Fibroblast of lung (primary cell): Measurements from ENCODE around the gene RBM33.

Experiments
- EZH2 ChIP-seq: IDR thresholded peaks from 2 replicates; pipeline ENCODE4 v1.5.1; 2012; ENCODE audit warnings: low read length, control low read depth, mild to moderate bottlenecking; ENCODE audit errors: missing control alignments
- TF ChIP-seq, protein P1 (sequence below), 2 donors: IDR thresholded peaks in 1 of 2; conservative IDR thresholded peaks in 1 of 2; 1 replicate in 1 of 2; 2 replicates in 1 of 2; pipeline ENCODE4 v1.5.1; 2011 to 2012; ENCODE audit warnings: low read length in 2 of 2, control low read depth in 1 of 2, inconsistent platforms in 1 of 2, low read depth in 1 of 2, mild to moderate bottlenecking in 1 of 2

DNA sequence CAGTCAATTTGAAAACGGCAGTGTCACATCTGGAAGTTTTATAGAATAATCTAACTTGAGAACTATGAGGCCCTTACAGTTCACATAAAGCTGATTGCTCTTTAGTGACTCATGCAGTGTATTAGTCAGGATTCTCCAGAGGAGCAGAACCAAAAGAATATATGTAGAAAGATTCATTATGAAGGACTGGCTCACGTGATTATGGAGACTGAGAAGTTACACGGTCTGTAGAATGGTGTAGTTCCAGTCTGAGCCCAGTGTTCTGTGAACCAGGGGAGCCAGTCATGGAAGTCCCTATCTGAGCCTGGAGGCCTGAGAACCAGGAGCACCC is 21.5 kb downstream of the RBM33 start:
- no peak for TF ChIP-seq EZH2
- TF ChIP-seq, protein P1, sequence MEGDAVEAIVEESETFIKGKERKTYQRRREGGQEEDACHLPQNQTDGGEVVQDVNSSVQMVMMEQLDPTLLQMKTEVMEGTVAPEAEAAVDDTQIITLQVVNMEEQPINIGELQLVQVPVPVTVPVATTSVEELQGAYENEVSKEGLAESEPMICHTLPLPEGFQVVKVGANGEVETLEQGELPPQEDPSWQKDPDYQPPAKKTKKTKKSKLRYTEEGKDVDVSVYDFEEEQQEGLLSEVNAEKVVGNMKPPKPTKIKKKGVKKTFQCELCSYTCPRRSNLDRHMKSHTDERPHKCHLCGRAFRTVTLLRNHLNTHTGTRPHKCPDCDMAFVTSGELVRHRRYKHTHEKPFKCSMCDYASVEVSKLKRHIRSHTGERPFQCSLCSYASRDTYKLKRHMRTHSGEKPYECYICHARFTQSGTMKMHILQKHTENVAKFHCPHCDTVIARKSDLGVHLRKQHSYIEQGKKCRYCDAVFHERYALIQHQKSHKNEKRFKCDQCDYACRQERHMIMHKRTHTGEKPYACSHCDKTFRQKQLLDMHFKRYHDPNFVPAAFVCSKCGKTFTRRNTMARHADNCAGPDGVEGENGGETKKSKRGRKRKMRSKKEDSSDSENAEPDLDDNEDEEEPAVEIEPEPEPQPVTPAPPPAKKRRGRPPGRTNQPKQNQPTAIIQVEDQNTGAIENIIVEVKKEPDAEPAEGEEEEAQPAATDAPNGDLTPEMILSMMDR (conservative IDR thresholded peaks at IDR 0.05 in 1 of 2, IDR thresholded peaks at IDR 0.05 in 1 of 2; ENCODE audit: low read depth in 1 of 2, low read length in 2 of 2), result no peak
